Upper lobe of left lung (tissue), 4 donors: ENCODE data around the gene KLKB1.

ENCODE experiments used
- POLR2A ChIP-seq, 4 donors: fragments of 450-650 bp; IDR thresholded peaks; one replicate each; pipeline ENCODE4 v1.5.1; 2016 to 2017; ENCODE audit warnings: antibody characterized with exemption in 4 of 4, mild to moderate bottlenecking in 2 of 4
- TF ChIP-seq, protein P1 (sequence below), 6 experiments: fragments of 450-650 bp in 4 of 6; fragments of 200-600 bp in 2 of 6; sonication (generic) in 2 of 6; IDR thresholded peaks; one replicate each; pipeline ENCODE4 v1.5.1; 2016 to 2019; ENCODE audit warnings: antibody characterized with exemption in 6 of 6

DNA sequence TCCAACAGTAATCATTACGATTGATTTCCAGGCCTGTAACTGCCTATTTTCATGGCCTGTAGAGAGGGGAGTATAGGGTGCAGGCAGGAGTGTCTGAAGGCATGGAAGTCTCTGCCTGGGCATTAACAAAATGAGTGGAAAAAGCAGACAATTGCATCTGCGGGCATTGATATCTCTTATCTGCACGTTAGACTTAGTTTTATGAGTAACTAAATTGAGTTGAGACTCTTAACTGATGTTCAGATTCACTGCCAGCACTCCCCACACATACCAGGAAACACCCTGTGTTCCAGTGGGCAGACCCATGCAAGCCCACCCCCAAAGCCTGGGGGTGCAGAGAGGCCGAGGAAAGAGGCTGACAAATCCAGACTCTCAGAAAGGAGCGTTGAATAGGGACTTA lies 72.0 kb downstream of the KLKB1 start:
- TF ChIP-seq, protein P1, sequence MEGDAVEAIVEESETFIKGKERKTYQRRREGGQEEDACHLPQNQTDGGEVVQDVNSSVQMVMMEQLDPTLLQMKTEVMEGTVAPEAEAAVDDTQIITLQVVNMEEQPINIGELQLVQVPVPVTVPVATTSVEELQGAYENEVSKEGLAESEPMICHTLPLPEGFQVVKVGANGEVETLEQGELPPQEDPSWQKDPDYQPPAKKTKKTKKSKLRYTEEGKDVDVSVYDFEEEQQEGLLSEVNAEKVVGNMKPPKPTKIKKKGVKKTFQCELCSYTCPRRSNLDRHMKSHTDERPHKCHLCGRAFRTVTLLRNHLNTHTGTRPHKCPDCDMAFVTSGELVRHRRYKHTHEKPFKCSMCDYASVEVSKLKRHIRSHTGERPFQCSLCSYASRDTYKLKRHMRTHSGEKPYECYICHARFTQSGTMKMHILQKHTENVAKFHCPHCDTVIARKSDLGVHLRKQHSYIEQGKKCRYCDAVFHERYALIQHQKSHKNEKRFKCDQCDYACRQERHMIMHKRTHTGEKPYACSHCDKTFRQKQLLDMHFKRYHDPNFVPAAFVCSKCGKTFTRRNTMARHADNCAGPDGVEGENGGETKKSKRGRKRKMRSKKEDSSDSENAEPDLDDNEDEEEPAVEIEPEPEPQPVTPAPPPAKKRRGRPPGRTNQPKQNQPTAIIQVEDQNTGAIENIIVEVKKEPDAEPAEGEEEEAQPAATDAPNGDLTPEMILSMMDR (IDR thresholded peaks at IDR 0.05): no peak
- no peak for TF ChIP-seq POLR2A (IDR thresholded peaks at IDR 0.05)
